ENCODE measurements around the gene DNAH12.

- TF ChIP-seq POLR2A (IDR thresholded peaks at IDR 0.05; ENCODE audit: low read depth, low read length) (no peak), CTCF (conservative IDR thresholded peaks at IDR 0.05; ENCODE audit: low read depth, low read length) (no peak), SMC3 (IDR thresholded peaks at IDR 0.05; ENCODE audit: low read depth, low read length) (no peak), USF2 (IDR thresholded peaks at IDR 0.05; ENCODE audit: low read depth, low read length) (no peak), MAZ (IDR thresholded peaks at IDR 0.05; ENCODE audit: borderline replicate concordance, low read depth, low read length) (no peak), CHD1 (IDR thresholded peaks at IDR 0.05; ENCODE audit: low read depth, low read length) (no peak)
Measured at GRCh38 chr3:57570878-57571277, 26.7 kb upstream of the DNAH12 start.

Measured in IMR-90 (cell line).